Activated T-cell treated with anti-CD3 and anti-CD28 coated beads, Interleukin-2, amount 50 U/mL, for 4 hours (primary cell): ENCODE measurements around the gene HACD1. TPM values are rescaled to one million over a fixed set of nuclear protein-coding genes. Genes with fewer than 3 reads are reported as not detected.
"Not testable (repeated sequence)": the region's sequence is repeated elsewhere in the genome, so short reads cannot be mapped to it uniquely, and the experiment has no call there.

Source experiments
- ATAC-seq, 2 donors: fragments of 200-7000 bp; cut with Tn5 transposase; one replicate each; pipeline ENCODE4 v1.10.0; 2021
- DNase-seq: peaks from one replicate; pipeline ENCODE4 v3.0.0-alpha.2; 2020
- H3K27me3 Mint-ChIP-seq: one replicate; pipeline ENCODE4 v1.8.0; 2021; ENCODE audit warnings: low read depth, mixed read lengths
- H3K36me3 Mint-ChIP-seq: one replicate; pipeline ENCODE4 v1.8.0; 2022; ENCODE audit warnings: mixed read lengths; ENCODE audit not compliant: insufficient read depth
- H3K4me1 Mint-ChIP-seq: one replicate; pipeline ENCODE4 v1.8.0; 2021; ENCODE audit warnings: low read depth, mixed read lengths
- H3K4me3 Mint-ChIP-seq: one replicate; pipeline ENCODE4 v1.8.0; 2021; ENCODE audit warnings: mild to moderate bottlenecking, moderate library complexity, mixed read lengths
- H3K9me3 Mint-ChIP-seq: one replicate; pipeline ENCODE4 v1.8.0; 2021; ENCODE audit warnings: mixed read lengths
- total RNA-seq, 3 donors: library from RNA; stranded (reverse); gene quantifications; one replicate each; pipeline ENCODE4 v1.2.1, GENCODE V29; 2021

The HACD1 gene
- total RNA-seq, 3 donors from 2014 or later: 0.71 to 0.92 (median 0.76) TPM

- no peaks in the 10 kb centered on the region for H3K9me3 Mint-ChIP-seq
Observed at GRCh38 chr10:17616403-17617030, 657 bp downstream of the HACD1 start.

GRCh38 chr10:17609523-17610079, 7.6 kb downstream of the HACD1 start:
- no peaks in the 10 kb centered on the region for H3K9me3 Mint-ChIP-seq
- no peak overlapping the region for H3K4me3 Mint-ChIP-seq
- no peak for ATAC-seq
- no peaks in the 10 kb centered on the region for H3K36me3 Mint-ChIP-seq
- H3K4me1 Mint-ChIP-seq: peaks cover 1% of the 10 kb centered on the region
- peaks cover 3% of the 10 kb centered on the region for H3K27me3 Mint-ChIP-seq
- no peak for DNase-seq

More at GRCh38 chr10:17616403-17617030, 657 bp downstream of the HACD1 start:
- no peaks in the 10 kb centered on the region for H3K36me3 Mint-ChIP-seq
- DNase-seq (peak; percentile 5), ATAC-seq (peak; percentile 62 to 66)
- H3K27me3 Mint-ChIP-seq: peaks cover 20% of the 10 kb centered on the region
- peaks cover 4% of the 10 kb centered on the region for H3K4me1 Mint-ChIP-seq
- peak overlapping the region; percentile 65 for H3K4me3 Mint-ChIP-seq

- H3K27me3 Mint-ChIP-seq: peaks cover 3% of the 10 kb centered on the region
- peaks cover 1% of the 10 kb centered on the region for H3K4me1 Mint-ChIP-seq
- no peaks in the 10 kb centered on the region for H3K36me3 Mint-ChIP-seq
- no peak overlapping the region for H3K4me3 Mint-ChIP-seq
- no peak for DNase-seq
- no peaks in the 10 kb centered on the region for H3K9me3 Mint-ChIP-seq
- peak; percentile 78 to 80 for ATAC-seq
Observed at GRCh38 chr10:17607603-17608332, 9.4 kb downstream of the HACD1 start.

- no peak for DNase-seq
- H3K27me3 Mint-ChIP-seq: peaks cover 3% of the 10 kb centered on the region
- no peaks in the 10 kb centered on the region for H3K9me3 Mint-ChIP-seq
- peaks cover 1% of the 10 kb centered on the region for H3K4me1 Mint-ChIP-seq
- no peaks in the 10 kb centered on the region for H3K36me3 Mint-ChIP-seq
- no peak for ATAC-seq
- H3K4me3 Mint-ChIP-seq: no peak overlapping the region
Observed at GRCh38 chr10:17607060-17607459, 10.1 kb downstream of the HACD1 start.

- ATAC-seq: no peak
- DNase-seq: no peak
- H3K36me3 Mint-ChIP-seq: no peaks in the 10 kb centered on the region
- H3K4me1 Mint-ChIP-seq: peaks cover 1% of the 10 kb centered on the region
- peaks cover 3% of the 10 kb centered on the region for H3K27me3 Mint-ChIP-seq
- H3K9me3 Mint-ChIP-seq: no peaks in the 10 kb centered on the region
- no peak overlapping the region for H3K4me3 Mint-ChIP-seq
Observed at GRCh38 chr10:17606547-17607040, 10.6 kb downstream of the HACD1 start.

- no peak for ATAC-seq
- DNase-seq: no peak
- Mint-ChIP-seq H3K36me3 (no peaks in the 10 kb centered on the region), H3K4me1 (peaks cover 1% of the 10 kb centered on the region), H3K27me3 (peaks cover 3% of the 10 kb centered on the region), H3K4me3 (no peak overlapping the region), H3K9me3 (no peaks in the 10 kb centered on the region)
Observed at GRCh38 chr10:17605936-17606335, 11.2 kb downstream of the HACD1 start.

- H3K9me3 Mint-ChIP-seq: no peaks in the 10 kb centered on the region
- H3K4me1 Mint-ChIP-seq: no peaks in the 10 kb centered on the region
- H3K27me3 Mint-ChIP-seq: peaks cover 2% of the 10 kb centered on the region
- no peak overlapping the region for H3K4me3 Mint-ChIP-seq
- DNase-seq (no peak), ATAC-seq (no peak)
- H3K36me3 Mint-ChIP-seq: no peaks in the 10 kb centered on the region
Observed at GRCh38 chr10:17599089-17599488, 18.1 kb downstream of the HACD1 start.

- H3K4me3 Mint-ChIP-seq: no peak overlapping the region
- H3K27me3 Mint-ChIP-seq: peaks cover 2% of the 10 kb centered on the region
- no peaks in the 10 kb centered on the region for H3K9me3 Mint-ChIP-seq
- no peaks in the 10 kb centered on the region for H3K36me3 Mint-ChIP-seq
- ATAC-seq (no peak), DNase-seq (no peak)
- H3K4me1 Mint-ChIP-seq: no peaks in the 10 kb centered on the region
Observed at GRCh38 chr10:17597386-17597785, 19.8 kb downstream of the HACD1 start.

- Mint-ChIP-seq H3K4me1 (peaks cover 10% of the 10 kb centered on the region), H3K36me3 (no peaks in the 10 kb centered on the region), H3K4me3 (no peak overlapping the region), H3K9me3 (no peaks in the 10 kb centered on the region), H3K27me3 (no peaks in the 10 kb centered on the region)
- DNase-seq: no peak
- ATAC-seq: no peak
Observed at GRCh38 chr10:17590969-17591645, 26.1 kb downstream of the HACD1 start.

- not testable (repeated sequence) for DNase-seq, H3K27me3 Mint-ChIP-seq, H3K36me3 Mint-ChIP-seq, H3K4me3 Mint-ChIP-seq, ATAC-seq, H3K9me3 Mint-ChIP-seq
- peaks cover 11% of the 10 kb centered on the region for H3K4me1 Mint-ChIP-seq
Observed at GRCh38 chr10:17589316-17589715, 27.9 kb downstream of the HACD1 start.

GRCh38 chr10:17588420-17588819, 28.8 kb downstream of the HACD1 start:
- DNase-seq (no peak), ATAC-seq (no peak)
- Mint-ChIP-seq H3K36me3 (no peaks in the 10 kb centered on the region), H3K4me3 (no peak overlapping the region), H3K27me3 (no peaks in the 10 kb centered on the region), H3K4me1 (peaks cover 11% of the 10 kb centered on the region), H3K9me3 (no peaks in the 10 kb centered on the region)

- not testable (repeated sequence) for DNase-seq, H3K9me3 Mint-ChIP-seq, ATAC-seq, H3K36me3 Mint-ChIP-seq, H3K4me3 Mint-ChIP-seq, H3K27me3 Mint-ChIP-seq
- H3K4me1 Mint-ChIP-seq: peaks cover 11% of the 10 kb centered on the region
Observed at GRCh38 chr10:17587321-17587720, 29.9 kb downstream of the HACD1 start.

- H3K36me3 Mint-ChIP-seq: no peaks in the 10 kb centered on the region
- peak overlapping the region; percentile 17 for H3K4me3 Mint-ChIP-seq
- ATAC-seq: no peak
- H3K27me3 Mint-ChIP-seq: no peaks in the 10 kb centered on the region
- no peaks in the 10 kb centered on the region for H3K9me3 Mint-ChIP-seq
- peaks cover 11% of the 10 kb centered on the region for H3K4me1 Mint-ChIP-seq
- no peak for DNase-seq
Observed at GRCh38 chr10:17586821-17587234, 30.3 kb downstream of the HACD1 start.

- H3K9me3 Mint-ChIP-seq: no peaks in the 10 kb centered on the region
- no peaks in the 10 kb centered on the region for H3K27me3 Mint-ChIP-seq
- no peak overlapping the region for H3K4me3 Mint-ChIP-seq
- ATAC-seq (no peak), DNase-seq (no peak)
- H3K36me3 Mint-ChIP-seq: no peaks in the 10 kb centered on the region
- peaks cover 11% of the 10 kb centered on the region for H3K4me1 Mint-ChIP-seq
Observed at GRCh38 chr10:17585016-17585415, 32.2 kb downstream of the HACD1 start.
